Activated T-cell treated with anti-CD3 and anti-CD28 coated beads for 24 hours (primary cell): Measurements from ENCODE around the gene RAB13.
A peak's percentile ranks its signal among the peaks of the same experiment; 100 is the strongest.
"Not testable (repeated sequence)": the region's sequence is repeated elsewhere in the genome, so short reads cannot be mapped to it uniquely, and the experiment has no call there.

ENCODE experiments used
- DNase-seq: peaks from one replicate; pipeline ENCODE4 v3.0.0-alpha.2; 2020; ENCODE audit warnings: low read depth

RAB13 gene

DNA sequence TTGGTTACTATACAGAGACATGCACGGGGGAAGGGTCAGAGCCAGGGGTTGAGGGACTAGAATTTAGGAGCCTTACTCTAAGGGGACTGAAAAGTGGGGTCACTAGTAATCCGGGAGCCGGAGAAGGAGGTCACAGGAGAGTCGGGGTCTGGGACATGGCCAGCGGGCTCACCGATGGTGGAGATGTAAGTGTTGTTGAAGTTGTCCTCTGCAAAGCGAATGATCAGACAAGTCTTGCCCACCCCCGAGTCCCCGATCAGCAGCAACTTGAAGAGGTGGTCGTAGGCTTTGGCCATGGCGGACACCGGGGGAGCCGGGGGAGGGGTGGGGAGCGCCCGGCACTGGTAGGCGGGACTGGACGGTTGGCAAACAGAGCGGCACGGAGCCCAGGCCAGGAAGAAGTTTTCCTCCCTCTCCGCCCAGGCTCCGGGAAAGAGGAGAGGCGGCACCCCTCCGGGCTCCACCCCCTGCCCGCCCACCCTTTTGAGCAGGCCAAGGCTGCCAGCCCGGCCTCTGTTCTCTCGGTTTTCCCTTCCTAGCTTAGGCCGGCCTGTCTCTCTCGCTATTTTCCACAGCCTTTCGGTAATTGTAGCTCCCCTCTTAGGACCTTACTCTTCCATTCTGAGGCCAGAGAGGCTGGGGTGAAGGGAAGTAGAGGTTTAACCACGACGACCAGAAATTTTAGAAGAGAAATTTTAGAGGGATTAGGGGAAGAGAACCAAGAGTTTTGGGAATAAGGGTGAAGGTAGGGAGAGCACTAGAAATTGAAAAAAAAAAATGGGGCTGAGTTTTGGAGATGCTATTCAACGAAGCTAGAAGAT lies at the start of gene RAB13:
Gene RAB13, minus strand, starts transcription at position 399 of the 821 bp plus-strand sequence. Its CDS starts 103 bp downstream, at position 296.
- no peak for DNase-seq

GRCh38 chr1:154033697-154034096 lies 47.6 kb upstream of the RAB13 start:
- DNase-seq: not testable (repeated sequence)

- no peak for DNase-seq
These were observed 33.8 kb upstream of the RAB13 start for GRCh38 chr1:154019940-154020339.

DNA sequence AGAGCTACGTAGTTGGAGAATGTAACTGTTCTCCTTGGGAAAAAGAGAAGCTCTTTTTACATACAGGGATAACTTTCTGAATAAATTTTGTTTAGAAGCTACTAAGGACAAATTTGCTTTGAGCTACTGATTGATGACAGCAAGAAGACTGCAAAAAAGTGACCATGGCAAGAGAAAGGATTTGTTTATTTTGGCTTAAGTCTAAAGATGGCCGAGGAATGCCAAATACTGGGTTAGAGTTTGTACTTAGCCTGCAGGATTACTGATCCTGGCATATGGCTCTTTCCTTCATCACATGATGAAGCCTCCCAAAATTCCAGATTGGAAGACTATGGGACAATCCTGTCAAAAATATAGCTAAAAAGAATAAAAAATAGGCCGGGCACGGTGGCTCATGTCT lies 33.1 kb upstream of the RAB13 start:
- no peak for DNase-seq

GRCh38 chr1:154014154-154014907 lies 28.2 kb upstream of the RAB13 start:
- no peak for DNase-seq

- DNase-seq: not testable (repeated sequence)
These were observed 26.4 kb upstream of the RAB13 start for GRCh38 chr1:154012543-154012942.

DNA sequence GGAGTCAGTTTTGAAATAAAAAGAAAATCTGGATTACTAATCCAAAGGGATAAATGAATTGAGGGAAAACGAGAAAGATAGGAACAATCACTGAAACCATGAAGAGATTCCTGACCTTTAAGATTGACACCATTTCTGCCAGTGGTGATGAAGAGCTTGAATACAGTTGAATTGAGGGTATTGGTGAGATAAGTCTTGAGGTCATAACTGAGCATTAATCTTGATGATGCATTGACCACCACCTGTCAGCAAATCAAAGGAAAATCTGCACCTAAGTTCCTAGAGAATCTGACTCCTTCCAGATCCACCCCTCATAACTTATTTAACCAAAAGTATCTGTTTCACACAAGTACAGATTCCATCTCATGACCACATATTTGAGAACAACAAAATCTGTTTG lies 26.0 kb upstream of the RAB13 start:
- no peak for DNase-seq

GRCh38 chr1:154006136-154006535 lies 20.0 kb upstream of the RAB13 start:
- DNase-seq: no peak

DNA sequence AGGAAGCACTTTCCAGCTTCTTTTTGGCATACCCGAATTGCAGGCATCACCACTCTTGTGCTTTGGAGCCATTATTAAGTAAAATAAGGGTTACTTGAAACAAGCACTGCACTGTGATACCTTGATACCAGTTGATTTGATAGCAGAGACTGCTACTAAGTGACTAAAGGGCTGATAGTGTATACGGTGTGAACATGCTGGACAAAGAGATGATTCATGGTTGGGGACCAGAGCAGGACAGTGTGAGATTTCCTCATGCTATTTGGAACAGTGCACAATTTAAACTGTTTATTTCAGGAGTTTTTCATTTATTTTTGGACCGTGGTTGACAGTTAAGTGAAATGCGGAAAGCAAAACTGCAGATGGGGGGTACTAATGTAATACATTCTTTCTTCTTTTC lies 14.3 kb upstream of the RAB13 start:
- DNase-seq: no peak

- DNase-seq: not testable (repeated sequence)
These were observed 10.7 kb upstream of the RAB13 start for GRCh38 chr1:153996882-153997281.

GRCh38 chr1:153995640-153996039 lies 9.5 kb upstream of the RAB13 start:
- no peak for DNase-seq

- no peak for DNase-seq
These were observed 9.1 kb upstream of the RAB13 start for GRCh38 chr1:153995202-153995601.

GRCh38 chr1:153991806-153992205 lies 5.7 kb upstream of the RAB13 start:
- no peak for DNase-seq

DNA sequence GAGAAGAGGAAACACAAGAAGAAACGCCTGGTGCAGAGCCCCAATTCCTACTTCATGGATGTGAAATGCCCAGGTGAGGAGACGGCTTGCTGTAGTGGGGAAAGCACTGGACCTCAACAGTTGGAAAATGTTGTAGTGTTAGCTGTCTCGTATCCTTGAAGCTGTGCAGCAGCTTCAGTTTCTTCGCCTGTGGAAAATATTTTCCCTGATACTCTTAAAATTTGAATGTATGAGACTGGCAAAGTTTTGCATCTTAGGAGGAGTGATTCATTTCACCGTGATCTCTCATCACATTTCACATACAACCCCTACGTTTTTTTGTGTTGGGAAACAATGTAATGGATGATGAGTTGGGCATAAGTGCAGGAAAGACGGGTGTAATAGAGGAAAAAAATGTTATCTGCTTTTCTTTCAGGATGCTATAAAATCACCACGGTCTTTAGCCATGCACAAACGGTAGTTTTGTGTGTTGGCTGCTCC lies 5.1 kb upstream of the RAB13 start:
- no peak for DNase-seq

- DNase-seq: peak; percentile 84
These were observed 4.5 kb upstream of the RAB13 start, which contains the start of gene RPS27 for GRCh38 chr1:153990468-153991150. TSS of gene RPS27 (plus strand) at chr1:153990762. CDS start at chr1:153990797, 35 bp downstream.

DNA sequence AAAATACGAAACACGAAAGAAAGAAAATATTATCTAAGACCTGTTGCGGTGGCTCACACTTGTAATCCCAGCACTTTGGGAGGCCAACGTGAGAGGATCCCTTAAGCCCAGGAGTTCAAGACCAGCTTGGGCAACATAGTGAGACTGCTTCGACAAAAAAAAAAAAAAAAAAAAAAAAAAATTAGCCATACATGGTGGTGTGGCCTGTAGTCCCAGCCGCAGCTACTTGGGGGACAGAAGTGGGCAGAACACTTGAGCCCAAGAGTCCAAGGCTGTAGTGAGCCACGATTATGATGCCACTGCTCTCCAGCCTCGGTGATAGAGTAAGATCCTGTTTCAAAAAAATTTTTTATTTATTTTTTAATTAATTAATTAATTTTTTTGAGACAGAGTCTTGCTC lies 1.5 kb upstream of the RAB13 start:
- DNase-seq: no peak

GRCh38 chr1:153985341-153985912 lies 712 bp downstream of the RAB13 start:
- peak; percentile 58 for DNase-seq

DNA sequence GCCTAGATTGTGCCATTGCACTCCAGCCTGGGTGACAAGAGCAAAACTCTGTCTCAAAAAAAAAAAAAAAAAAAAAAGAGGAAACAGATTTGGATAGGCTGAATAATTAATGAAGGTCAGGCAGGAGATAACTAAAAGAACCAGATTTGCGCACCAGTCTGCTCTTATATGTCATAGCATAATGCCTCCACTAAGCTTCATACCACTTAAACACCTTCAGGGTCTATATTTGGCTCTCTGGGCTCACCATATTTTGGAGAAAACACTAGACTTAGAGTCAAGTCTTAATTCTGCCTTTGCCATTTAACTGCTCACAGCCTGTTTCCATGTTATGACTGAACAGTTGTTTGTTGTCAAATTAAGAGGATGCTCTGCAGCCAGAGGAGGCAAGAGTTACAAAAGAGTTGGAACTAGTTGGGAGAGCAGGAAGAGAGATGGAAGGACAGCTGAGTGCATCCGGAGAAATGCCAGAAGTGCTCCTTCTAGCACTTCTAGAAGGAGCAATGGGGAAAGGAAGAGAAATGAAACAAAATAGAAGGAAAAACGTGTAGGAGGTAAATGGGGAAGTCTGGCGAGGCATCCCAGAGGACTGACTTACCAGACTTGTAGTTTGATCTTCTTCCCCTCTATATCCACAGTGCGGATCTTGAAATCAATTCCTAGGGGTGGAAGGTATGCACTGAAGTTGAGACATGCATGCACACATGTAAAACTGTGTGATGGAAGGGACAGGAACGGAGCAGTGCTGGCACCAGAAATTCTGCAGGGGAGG lies 1.8 kb downstream of the RAB13 start:
- DNase-seq: no peak

DNA sequence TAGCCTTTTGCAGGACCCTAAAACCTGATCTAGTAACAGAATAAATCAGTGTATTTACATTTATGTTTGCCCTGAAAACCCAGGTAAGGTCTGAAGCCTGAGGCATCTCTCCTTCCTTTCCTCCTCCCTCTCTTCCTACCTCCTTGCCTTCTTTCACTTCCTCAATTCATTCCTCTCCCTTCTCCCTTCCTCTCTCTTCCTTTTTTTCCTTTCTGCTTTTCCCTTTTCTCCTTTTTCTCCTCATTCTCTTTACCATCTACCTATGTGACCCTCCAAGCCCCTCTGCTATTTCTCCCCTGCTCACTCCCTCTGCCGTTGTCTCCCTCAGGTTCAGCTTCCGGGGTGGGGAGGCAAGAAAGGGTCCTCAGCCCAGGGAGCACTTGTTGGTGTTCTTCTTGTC lies 4.4 kb downstream of the RAB13 start:
- DNase-seq: not testable (repeated sequence)

GRCh38 chr1:153979091-153979490 lies 7.0 kb downstream of the RAB13 start:
- not testable (repeated sequence) for DNase-seq

DNA sequence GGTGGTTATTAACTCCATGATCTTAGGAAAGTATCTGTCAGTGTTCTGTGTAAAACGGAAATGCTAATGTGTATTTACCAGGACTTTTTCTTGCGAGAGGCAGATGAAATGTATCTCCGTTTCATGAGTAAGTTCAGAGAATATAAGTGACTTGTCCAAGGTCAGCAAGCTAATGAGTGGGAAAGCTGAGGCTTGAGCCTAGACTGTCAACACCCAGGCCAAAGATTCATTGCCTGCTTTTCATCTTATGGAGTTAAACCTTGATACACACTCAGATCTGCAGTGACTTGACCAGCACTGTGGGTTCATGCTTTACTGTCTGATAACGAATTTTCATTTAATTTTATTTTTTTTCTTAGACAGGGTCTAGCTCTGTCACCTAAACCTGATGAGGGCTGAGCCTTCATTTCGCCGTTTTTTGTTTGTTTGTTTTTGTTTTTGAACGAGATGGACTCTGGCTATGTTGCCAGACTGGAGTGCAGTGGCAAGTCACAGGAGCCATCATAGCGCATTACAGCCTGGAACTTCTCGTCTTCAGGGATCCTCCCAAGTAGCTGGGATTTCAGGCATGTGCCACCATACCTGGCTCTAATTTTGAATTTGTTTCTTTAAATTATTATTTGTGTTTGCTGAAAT lies 7.7 kb downstream of the RAB13 start:
- DNase-seq: no peak
